ENCODE data around the gene RFLNA. TPM values are rescaled to one million over a fixed set of nuclear protein-coding genes. Genes with fewer than 3 reads are reported as not detected.

RFLNA gene
- total RNA-seq, 1 experiment from 2014 or later = not detected

DNA sequence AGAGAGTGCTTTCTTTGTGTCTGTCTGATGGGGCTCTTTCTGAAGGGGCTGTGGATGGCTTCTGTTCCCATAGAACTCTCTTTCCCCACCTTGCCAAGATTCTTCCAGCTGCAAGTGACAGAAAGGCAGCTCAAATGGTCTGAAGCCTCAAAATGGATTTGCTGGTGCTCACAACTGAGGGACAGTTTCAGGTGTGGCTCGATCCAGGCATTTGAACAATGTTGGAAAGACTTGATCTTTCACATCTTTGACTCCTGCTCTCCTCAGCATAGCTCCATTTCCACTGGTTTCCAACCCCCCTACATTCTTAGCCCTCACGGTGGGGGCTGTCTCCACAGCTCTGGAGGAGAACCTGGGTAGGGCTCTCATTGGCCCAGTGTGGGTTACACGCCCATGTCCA is 15.9 kb downstream of the RFLNA start:
- BruUV-seq (replicated peaks) = no TSS peak
- ChIA-PET POLR2A (no interaction called here), CTCF (interaction anchor here (0.6 to 0.8 kb wide), 3 partner anchors 8 to 279 kb away, joined by 3 read pairs; no protein-coding TSS in a partner anchor)
- Mint-ChIP-seq H3K36me3 (ENCODE audit: insufficient read depth, unreplicated experiment) (no peaks in the 10 kb centered on the region), H3K4me3 (ENCODE audit: unreplicated experiment) (no peak overlapping the region), H3K27me3 (ENCODE audit: insufficient read depth, unreplicated experiment) (peaks cover 9% of the 10 kb centered on the region), H3K9me3 (ENCODE audit: unreplicated experiment) (no peaks in the 10 kb centered on the region), H3K27ac (ENCODE audit: low read depth, unreplicated experiment) (no peak overlapping the region), H3K4me1 (ENCODE audit: insufficient read depth, unreplicated experiment) (no peaks in the 10 kb centered on the region)
- DNase-seq (ENCODE audit: unreplicated experiment) = no peak
- TF ChIP-seq, protein P1, sequence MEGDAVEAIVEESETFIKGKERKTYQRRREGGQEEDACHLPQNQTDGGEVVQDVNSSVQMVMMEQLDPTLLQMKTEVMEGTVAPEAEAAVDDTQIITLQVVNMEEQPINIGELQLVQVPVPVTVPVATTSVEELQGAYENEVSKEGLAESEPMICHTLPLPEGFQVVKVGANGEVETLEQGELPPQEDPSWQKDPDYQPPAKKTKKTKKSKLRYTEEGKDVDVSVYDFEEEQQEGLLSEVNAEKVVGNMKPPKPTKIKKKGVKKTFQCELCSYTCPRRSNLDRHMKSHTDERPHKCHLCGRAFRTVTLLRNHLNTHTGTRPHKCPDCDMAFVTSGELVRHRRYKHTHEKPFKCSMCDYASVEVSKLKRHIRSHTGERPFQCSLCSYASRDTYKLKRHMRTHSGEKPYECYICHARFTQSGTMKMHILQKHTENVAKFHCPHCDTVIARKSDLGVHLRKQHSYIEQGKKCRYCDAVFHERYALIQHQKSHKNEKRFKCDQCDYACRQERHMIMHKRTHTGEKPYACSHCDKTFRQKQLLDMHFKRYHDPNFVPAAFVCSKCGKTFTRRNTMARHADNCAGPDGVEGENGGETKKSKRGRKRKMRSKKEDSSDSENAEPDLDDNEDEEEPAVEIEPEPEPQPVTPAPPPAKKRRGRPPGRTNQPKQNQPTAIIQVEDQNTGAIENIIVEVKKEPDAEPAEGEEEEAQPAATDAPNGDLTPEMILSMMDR (IDR thresholded peaks at IDR 0.05; ENCODE audit: unreplicated experiment) = no peak
- intact Hi-C loops (cut with micrococcal nuclease) = no loop called here

- H3K27ac Mint-ChIP-seq (ENCODE audit: low read depth, unreplicated experiment) = no peak overlapping the region
- DNase-seq (ENCODE audit: unreplicated experiment) = no peak
- BruUV-seq (replicated peaks) = no TSS peak
- H3K4me1 Mint-ChIP-seq (ENCODE audit: insufficient read depth, unreplicated experiment) = no peaks in the 10 kb centered on the region
- intact Hi-C loops (cut with micrococcal nuclease) = no loop called here
- TF ChIP-seq, protein P1 (IDR thresholded peaks at IDR 0.05; ENCODE audit: unreplicated experiment) = no peak
- CTCF ChIA-PET = interaction anchor here (0.5 to 0.8 kb wide), 3 partner anchors 271 to 455 kb away, joined by 3 to 5 read pairs (median 3); no protein-coding TSS in a partner anchor
- H3K4me3 Mint-ChIP-seq (ENCODE audit: unreplicated experiment) = no peak overlapping the region
- H3K36me3 Mint-ChIP-seq (ENCODE audit: insufficient read depth, unreplicated experiment) = no peaks in the 10 kb centered on the region
- POLR2A ChIA-PET = no interaction called here
- H3K27me3 Mint-ChIP-seq (ENCODE audit: insufficient read depth, unreplicated experiment) = peaks cover 9% of the 10 kb centered on the region
- H3K9me3 Mint-ChIP-seq (ENCODE audit: unreplicated experiment) = no peaks in the 10 kb centered on the region
Measured at GRCh38 chr12:124311292-124312109, 16.6 kb downstream of the RFLNA start.

- peaks cover 9% of the 10 kb centered on the region for H3K27me3 Mint-ChIP-seq (ENCODE audit: insufficient read depth, unreplicated experiment)
- intact Hi-C loops (cut with micrococcal nuclease) = no loop called here
- no peaks in the 10 kb centered on the region for H3K4me1 Mint-ChIP-seq (ENCODE audit: insufficient read depth, unreplicated experiment)
- ChIA-PET POLR2A (no interaction called here), CTCF (interaction anchor here (0.7 to 0.8 kb wide), 2 partner anchors 14 to 272 kb away, joined by 3 read pairs; no protein-coding TSS in a partner anchor)
- H3K4me3 Mint-ChIP-seq (ENCODE audit: unreplicated experiment) = no peak overlapping the region
- TF ChIP-seq, protein P1 (IDR thresholded peaks at IDR 0.05; ENCODE audit: unreplicated experiment) = no peak
- H3K36me3 Mint-ChIP-seq (ENCODE audit: insufficient read depth, unreplicated experiment) = no peaks in the 10 kb centered on the region
- BruUV-seq (replicated peaks) = no TSS peak
- H3K27ac Mint-ChIP-seq (ENCODE audit: low read depth, unreplicated experiment) = no peak overlapping the region
- no peak for DNase-seq (ENCODE audit: unreplicated experiment)
- H3K9me3 Mint-ChIP-seq (ENCODE audit: unreplicated experiment) = no peaks in the 10 kb centered on the region
Measured at GRCh38 chr12:124312601-124313000, 17.7 kb downstream of the RFLNA start.

- H3K9me3 Mint-ChIP-seq (ENCODE audit: unreplicated experiment) = no peaks in the 10 kb centered on the region
- ChIA-PET POLR2A (no interaction called here), CTCF (interaction anchor here (0.5 kb wide), 1 partner anchor 168 kb away, joined by 3 read pairs; no protein-coding TSS in a partner anchor)
- no peaks in the 10 kb centered on the region for H3K4me1 Mint-ChIP-seq (ENCODE audit: insufficient read depth, unreplicated experiment)
- BruUV-seq (replicated peaks) = no TSS peak
- TF ChIP-seq, protein P1 (IDR thresholded peaks at IDR 0.05; ENCODE audit: unreplicated experiment) = no peak
- no peak overlapping the region for H3K4me3 Mint-ChIP-seq (ENCODE audit: unreplicated experiment)
- no peak overlapping the region for H3K27ac Mint-ChIP-seq (ENCODE audit: low read depth, unreplicated experiment)
- no peaks in the 10 kb centered on the region for H3K36me3 Mint-ChIP-seq (ENCODE audit: insufficient read depth, unreplicated experiment)
- DNase-seq (ENCODE audit: unreplicated experiment) = no peak
- intact Hi-C loops (cut with micrococcal nuclease) = no loop called here
- H3K27me3 Mint-ChIP-seq (ENCODE audit: insufficient read depth, unreplicated experiment) = peaks cover 21% of the 10 kb centered on the region
Measured at GRCh38 chr12:124314207-124314606, 19.3 kb downstream of the RFLNA start.

Data from MCF 10A (cell line).